ENCODE data around the gene CHERP.
"Not testable (repeated sequence)": the region's sequence is repeated elsewhere in the genome, so short reads cannot be mapped to it uniquely, and the experiment has no call there.

Gene CHERP

DNA sequence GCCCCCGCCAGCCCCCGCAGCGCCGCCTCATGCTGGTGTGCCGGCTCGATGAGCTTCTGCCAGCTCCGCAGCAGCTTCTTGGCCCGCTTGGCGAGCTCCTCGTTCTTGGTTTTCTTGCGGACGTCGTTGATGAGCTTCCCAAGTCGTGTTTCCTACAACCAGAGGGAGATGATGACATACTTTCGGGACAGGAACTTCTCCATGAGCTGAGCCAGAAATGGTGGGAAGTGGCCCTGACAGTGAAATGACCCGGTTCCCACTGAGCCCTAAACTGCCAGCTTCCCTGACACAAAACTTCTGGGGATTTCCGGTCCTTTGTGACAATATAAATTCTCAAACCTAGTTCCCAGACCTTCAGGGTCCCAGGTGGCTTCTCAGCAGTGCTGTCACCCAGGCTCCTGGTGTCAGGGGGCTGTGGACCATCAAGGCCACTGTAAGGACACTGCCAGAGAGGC lies 35.3 kb upstream of the CHERP start:
- no peak for FAIRE-seq
- DNase-seq (ENCODE audit: low spot score): no peak

DNA sequence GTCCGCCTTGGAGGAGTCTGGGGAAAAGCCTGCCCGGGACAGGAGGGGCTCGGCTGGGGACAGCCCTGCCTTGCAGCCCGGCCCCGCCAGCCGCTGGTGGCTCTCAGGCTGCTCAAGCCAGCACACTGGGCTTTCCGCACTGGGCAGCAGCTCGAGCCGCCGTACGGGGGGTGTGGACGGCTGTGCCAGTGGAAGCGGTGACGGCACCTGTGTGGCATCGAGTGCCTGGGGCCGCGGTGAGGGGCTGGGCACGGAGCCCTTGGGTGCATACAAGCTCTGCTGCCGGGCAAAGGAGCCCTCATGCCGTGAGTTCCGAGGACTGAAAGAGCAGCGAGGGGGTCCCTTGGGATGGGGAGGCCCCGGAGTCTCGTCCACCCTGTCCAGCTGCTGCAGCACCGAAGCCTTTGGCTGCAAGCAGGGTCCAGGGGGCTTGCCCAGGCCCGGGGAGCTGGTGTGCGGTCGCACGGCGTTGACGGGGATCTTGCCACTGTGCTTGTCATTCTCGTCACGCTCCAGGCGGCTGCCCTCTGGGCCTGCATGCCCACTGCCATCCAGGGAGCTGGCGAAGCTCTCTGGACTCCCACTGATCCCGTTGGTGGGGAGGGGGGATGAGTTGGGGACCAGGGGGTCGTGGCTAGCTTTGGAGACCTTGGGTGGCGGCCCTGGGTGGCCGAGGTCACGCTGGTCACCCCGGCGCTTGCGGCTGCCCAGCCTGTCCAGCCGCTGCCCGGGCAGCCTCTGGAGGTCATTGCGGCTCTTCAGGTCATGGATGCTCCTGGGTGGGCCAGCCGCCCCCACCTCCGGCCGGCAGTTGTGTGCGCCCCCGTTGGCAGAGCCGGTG lies 34.7 kb upstream of the CHERP start:
- DNase-seq (ENCODE audit: low spot score): no peak
- no peak for FAIRE-seq

DNA sequence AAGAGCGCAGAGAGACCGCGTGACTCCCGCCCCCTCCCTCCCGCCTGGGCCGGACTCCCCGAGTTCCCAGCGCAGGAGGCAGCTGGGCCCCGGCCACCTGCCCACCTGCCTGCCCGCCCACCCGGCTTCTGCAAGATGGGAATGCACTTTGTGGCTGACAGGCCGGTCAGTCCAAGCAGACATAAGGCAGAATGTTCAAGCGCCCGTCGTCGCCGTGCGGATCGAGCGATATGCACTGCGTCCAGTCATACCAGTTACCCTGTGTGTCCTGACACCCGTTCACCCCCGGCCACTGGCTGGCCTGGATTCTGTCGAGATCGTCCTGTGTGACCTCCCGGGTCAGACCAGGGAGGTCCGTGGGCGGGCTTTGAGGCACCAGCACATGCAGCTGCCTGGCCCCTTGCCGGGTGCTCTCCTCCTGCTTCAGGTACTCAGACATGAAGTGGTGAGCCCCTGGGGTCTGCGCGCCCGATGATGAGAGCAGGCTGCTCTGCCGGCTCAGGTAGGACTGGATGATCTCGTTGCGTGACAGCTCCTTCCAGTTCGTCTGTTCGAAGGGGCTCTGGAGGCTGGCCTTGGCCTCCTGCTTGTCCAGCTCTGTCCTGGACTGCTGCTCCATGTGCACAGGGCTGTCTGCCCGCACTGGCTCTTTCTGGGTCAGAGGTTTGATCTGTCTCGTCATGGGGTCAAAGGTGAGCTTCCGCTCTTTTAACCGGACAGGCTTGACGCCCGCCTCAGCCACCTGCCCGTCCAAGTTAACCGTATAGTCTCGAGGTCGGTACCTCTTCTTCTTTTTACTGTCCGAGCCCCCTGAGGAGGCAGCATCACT lies 33.8 kb upstream of the CHERP start:
- FAIRE-seq: no peak

DNA sequence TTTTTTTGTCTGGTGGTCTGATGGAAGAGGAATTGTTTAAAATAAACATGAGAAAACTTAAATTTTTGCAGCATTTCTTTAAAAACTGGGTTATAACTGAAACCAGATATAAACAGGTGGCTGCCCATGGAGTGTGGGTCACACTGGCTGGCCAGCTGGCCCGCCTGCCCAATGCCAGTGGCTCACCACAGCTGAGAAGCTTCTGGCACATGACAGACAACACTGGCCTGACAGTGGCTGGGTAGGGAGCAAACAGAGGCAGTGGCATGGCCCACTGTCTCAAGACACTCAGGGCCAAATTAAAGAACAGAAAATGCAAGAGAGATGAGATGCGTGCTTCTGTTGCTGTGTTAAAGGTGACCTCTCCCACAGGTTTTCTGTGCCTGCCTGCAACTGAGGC lies 33.0 kb upstream of the CHERP start:
- DNase-seq (ENCODE audit: low spot score) (no peak), FAIRE-seq (no peak)

More for the DNA sequence above, 33.8 kb upstream of the CHERP start:
- no peak for DNase-seq (ENCODE audit: low spot score)

DNA sequence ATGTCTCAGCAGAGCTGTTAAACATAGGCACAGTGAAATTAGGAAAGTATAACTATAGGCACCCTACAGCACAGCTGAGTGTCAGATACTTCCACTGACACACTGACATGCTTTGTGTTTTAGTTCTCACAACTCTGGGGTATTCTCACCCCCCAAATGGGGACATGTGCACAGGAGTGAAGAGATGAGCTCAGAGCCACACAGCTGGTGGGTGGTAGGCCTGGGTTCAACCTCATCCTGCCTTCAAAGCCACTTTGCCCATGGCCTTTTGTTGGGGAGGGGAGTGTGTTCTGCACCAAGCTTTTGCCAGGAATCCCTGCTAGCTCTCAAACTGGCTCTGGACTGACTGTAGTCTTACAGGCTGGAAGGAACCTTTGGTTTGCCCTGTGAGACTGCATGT lies 31.7 kb upstream of the CHERP start:
- DNase-seq (ENCODE audit: low spot score) (no peak), FAIRE-seq (no peak)

DNA sequence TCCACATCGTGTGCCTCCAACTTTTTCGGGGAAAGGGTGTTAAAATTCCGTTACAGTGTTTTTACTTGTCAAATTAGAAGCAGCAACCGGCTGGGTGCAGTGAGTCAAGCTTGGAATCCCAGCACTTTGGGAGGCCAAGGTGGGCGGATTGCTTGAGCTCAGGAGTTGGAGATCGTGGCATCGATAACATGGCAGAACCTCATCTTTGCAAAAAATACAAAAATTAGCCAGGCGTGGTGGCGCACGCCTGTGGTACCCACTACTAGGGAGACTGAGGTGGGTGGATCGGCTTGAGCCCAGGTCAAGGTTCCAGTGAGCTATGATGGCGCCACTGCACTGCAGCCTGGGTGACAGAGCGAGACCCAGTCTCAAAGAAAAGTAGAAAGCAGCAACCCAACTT lies 31.1 kb upstream of the CHERP start:
- DNase-seq (ENCODE audit: low spot score): no peak
- no peak for FAIRE-seq

DNA sequence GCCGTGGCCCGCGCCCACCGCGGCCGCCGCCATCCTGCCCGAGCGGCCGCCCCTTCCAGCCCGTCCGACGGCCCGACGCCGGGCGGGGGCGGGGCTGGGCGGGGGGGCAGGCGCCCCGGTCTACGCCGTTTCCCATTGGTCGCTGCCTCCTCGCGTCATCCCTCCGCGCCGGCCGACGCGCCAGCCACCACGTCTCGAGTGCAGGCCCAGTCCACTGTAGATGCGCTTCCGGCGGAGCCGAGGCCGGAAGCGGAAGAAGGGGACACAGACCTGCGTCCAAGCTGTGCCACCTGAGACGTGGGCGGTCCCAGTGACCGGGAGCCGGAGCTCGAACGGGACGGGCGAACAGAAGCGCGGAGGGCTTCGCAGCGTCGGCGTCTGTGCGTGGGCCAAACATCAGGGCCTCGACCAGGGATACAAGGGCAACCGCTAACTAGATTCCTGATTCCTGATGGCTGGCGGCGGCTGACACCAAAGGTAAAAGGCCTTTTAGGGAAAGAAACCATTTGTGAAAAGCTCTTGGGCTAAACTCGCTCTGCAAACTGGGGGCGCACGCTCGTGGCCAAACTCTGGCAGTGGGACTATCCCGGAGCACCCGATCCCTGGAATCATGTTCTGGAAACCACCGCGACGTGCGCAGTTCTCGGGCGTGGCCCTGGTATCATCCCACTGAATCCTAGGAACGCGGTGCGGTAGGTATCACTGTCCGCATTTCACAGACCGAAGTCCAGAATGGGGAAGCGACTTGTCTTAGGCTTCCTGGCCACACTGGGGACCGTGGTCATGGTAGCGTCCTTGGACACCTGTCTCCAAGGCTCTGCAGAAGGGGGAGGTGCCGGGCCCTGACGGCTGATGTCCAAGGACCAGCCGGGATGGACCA lies 30.3 kb upstream of the CHERP start, which contains the start of gene SLC35E1:
SLC35E1 (minus strand) TSS at position 84 of the 880 bp plus-strand sequence; CDS start at position 33, 51 bp downstream.
- peak; percentile 82 for FAIRE-seq
- peak; percentile 96 for DNase-seq (ENCODE audit: low spot score)

DNA sequence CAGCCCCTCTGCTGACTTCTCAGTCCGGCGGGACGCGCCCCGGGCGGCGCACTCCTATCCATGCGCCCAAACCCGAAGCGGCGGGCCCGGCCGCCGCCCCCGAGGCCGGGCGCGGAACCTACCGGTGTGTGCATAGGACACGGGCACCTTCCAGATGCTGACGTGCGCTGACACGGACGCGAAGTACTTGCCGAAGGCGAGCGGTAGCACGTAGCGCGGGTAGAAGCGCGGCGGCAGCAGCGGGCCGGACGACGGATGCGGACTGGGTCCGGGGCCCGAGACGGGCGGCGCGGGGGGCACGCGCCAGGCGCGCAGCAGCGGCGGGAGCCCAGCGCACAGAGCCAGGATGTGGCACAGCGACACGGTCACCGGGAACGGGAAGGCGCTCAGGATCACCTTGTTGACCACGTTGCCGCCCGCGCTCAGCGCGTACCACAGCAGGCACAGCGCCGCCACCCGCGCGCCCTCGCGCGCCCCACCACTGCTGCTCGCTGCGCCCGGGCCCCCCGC lies 29.6 kb upstream of the CHERP start:
- DNase-seq (ENCODE audit: low spot score): peak; percentile 9
- no peak for FAIRE-seq

DNA sequence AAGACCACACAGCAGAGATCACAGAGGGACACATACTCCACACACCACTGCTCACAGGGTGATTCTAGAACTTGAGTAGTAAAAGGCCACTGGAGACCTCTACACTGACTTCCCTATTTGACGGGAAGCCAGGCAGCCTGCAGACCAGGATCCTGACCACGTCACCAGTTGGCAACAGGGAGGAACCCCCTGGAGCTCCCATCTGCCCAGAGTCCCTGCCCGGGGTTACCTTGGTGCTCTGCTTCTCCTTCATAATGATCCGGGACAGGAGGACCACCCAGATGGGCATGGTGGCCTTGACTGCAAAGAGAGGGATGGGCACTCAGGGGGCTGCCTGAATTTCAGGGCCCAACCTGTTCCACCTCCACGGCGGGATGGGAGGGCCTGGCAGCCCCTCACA lies 29.0 kb upstream of the CHERP start:
- FAIRE-seq: no peak
- DNase-seq (ENCODE audit: low spot score): no peak

DNA sequence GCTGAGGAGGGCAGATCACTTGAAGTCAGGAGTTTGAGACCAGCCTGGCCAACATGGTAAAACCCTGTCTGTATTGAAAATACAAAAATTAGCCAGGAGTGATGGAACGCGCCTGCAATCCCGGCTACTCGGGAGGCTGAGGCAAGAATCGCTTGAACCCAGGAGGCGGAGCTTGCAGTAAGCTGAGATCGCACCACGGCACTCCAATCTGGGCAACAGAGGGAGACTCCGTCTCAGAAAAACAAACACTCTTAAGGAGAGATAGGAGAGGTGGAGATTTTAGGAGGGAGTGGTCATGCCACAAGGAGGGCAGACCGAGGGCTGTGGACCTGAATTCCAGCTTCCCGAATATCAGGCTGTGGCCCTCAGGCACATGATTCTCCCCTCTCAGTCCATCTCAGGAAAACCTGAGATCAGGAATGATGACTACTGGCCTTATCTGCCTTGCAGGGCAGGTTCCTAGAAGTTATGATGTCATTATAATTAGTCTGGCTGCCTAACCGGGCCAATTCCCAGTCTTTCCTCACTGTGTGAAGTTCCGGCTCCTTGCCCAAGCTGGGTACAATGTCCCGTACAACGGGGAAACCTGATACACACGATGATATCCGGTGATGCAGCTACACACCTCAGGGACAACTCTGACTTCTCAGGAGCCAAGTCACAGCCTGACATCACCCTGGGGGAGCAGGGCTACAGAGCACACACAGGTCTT lies 27.5 kb upstream of the CHERP start:
- FAIRE-seq: no peak
- no peak for DNase-seq (ENCODE audit: low spot score)

DNA sequence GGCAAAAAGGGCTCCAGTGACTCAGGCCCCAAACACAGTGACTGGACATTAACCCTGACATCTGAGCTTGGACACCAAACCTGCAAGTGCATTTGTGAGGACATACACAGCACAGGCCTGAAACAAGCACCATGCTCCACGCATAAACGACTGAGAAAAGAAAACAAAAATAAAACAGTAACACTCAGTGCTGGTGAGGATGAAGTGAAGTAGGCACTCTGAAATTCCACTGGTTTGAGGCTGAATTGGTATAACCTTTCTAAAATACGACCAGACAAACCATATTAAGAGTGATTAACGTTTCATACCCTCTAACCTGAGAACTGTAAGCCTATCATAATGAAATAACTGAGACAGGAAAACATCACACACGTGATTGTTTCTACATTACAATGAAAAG lies 24.5 kb upstream of the CHERP start:
- FAIRE-seq: no peak
- no peak for DNase-seq (ENCODE audit: low spot score)

DNA sequence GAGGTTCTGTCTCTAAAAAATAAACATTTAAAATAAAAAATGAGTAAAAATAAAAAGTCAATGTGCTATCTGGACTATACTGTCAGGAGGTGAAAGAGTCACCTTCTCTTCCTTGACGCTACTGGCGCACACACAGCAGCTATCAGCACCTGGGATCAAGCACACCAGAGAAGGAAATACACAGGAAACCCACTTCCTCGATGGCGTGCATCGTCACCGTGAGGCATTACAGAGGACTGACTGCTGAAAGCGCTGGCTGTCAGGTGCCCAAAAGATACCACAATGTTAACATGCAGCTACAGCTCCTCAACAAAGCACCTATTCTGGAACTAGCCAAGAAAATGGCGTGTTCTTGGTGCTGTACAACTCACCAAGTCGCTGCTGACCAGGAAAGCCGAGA lies 23.9 kb upstream of the CHERP start:
- FAIRE-seq: no peak
- no peak for DNase-seq (ENCODE audit: low spot score)

DNA sequence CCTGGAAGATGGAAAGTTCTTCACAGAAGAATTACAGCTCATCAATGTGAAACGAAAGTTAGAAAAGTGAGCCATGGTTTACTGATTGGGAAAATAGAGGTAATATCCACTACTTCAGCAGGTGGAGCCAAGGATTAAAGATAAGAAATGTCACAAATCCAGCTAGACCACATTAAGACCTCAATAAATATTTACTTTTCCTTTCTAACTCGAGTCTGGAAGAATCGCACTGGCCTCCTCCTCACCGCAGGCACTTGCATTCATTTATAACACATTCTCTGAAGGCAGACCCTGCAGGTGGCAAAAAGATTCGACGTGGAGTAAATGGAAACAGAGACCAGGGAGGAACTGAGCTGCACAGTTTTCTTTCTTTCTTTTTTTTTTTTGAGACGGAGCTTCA lies 22.6 kb upstream of the CHERP start:
- no peak for DNase-seq (ENCODE audit: low spot score)
- FAIRE-seq: no peak

DNA sequence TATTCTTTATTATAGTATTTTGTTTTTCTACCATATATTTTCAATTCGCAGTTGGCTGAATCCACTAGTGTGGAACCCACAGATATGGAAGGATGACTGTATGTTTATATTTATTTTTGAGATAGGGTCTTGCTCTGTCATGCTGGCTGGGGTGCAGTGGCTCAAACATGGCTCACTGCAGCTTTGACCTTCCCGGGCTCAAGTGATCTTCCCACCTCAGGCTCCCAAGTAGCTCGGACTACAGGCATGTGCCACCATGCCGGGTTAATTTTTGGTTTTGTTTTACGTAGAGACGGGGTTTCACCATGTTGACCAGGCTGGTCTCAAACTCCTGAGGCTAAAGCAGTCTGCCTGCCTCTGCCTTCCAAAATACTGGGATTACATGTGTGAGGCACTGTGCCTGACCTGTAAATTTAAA lies 20.4 kb upstream of the CHERP start:
- DNase-seq (ENCODE audit: low spot score) (no peak), FAIRE-seq (no peak)

DNA sequence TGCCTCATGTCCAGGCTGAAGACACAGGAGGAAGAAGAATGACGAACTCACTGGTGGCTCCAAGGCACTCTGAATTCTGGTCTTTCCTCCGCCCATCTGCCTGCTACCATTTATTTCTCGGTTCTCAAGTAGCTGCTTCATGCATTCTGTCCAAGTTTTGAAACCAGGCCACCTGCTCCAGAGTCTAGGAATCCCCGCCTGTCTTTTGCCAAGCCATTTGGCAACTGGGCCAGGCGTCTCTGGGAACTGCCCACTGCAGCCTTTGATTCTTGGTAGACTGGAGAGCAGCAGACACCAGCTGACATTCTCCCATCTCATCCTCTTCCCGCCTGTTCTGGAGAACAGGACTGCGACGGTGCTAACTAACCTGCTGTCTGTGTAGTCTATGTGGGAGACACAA lies 19.1 kb upstream of the CHERP start:
- no peak for DNase-seq (ENCODE audit: low spot score)
- FAIRE-seq: no peak

DNA sequence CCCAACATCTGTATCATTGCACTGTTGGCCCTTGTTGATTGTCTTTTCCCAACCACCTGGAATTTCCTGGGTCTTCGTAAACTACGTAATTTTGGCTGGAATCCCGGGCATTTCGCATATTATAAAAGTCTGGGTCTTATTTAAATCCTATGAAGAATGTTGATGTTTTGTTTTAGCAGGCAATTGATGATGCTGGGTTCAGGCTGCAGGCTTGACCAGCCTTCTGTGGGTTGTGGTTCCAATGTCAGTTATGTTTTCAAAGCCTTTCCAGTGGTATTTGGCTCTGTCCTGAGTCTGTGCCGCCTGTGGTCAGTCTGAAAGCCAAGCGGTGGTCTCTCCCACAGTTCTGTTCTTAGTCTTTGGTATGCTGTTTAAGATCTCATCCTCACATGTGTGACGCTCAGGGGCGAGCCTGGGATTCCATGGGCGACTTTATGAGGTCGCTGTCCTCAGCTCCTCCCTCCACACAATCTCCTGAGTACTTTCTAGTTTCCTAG lies 17.6 kb upstream of the CHERP start:
- FAIRE-seq (no peak), DNase-seq (ENCODE audit: low spot score) (no peak)

DNA sequence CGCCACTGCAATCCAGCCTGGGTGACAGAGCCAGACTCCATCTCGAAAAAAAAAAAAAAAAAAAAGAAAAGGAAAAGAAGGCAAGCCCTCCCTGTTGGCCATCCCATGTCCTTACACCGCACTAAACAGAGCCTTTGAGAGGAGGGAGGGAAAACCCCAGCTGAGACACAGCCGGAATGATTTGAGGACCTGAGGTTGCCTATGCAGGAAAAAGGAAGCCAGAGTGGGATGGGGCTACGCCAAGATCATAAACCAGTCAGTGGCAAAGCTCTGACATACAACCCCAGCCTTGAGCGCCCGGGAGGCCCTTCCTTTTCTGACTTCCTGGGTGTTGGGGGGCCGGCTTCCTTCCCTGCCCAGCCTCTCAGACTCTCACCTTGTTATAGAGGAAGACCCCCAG lies 12.5 kb upstream of the CHERP start:
- no peak for DNase-seq (ENCODE audit: low spot score)
- no peak for FAIRE-seq

DNA sequence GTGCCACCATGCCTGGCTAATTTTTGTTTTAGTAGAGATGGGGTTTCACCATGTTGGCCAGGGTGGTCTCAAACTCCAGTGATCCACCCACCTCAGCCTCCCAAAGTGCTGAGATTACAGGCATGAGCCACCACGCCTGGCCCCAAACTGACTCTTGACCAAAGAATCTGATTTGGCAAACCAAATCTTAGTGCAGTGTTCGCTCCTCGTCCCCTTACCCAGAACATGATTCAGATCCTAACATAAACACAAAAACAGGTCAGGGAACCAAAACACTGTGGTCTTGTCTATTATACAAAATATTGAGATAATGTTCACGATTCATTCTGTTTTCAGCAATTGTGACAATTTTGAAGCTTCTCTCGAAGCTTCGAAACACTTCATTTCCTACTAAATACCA lies 9.7 kb upstream of the CHERP start:
- not testable (repeated sequence) for FAIRE-seq; DNase-seq (ENCODE audit: low spot score)

DNA sequence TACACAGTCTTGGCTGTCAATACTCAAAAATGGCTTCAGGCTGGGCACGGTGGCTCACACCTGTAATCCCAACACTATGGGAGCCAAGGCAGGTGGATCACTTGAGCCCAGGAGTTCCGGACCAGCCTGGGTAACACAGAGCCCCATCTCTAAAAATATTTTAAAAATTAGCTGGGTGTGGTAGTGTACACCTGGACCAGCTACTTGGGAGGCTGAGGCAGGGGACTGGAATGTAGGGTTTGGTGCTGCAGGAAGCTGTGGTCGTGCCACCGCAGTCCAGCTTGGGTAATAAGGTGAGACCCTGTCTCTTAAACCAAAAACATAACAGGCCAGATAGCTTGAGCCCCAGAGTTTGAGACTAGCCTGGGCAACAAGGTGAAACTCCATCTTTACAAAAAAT lies 6.7 kb upstream of the CHERP start:
- FAIRE-seq (no peak), DNase-seq (ENCODE audit: low spot score) (no peak)

DNA sequence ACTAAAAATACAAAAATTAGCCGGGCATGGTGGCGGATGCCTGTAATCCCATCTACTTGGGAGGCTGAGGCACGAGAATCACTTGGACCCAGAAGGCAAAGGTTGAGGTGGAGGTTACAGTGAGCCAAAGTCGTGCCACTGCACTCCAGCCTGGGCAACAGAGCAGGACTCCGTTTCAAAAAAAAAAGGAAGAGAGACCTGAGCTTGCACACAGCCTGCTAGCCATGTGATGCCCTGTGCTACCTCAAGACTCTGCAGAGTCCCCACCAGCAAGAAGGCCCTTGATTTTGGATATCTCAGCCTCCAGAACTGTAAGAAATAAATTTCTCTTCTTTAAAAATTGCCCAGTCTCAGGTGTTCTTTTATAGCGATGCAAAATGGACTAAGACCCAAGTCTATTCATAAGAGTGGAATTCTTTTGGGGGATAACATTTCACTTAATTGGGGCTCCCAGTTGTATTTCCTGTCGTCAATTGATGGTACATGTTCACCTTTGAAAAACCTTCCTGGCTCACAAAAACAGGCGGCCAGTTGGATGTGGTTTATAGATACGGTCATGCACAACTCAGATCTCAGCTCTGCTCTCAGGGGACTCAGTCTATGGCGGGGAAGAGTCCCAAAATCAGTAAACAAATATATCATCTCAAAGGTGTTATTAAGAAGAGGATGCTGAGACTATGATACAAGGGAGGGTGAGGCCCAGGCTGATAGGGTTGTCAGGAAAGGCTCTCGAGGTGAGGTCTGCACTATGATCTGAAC lies 2.4 kb upstream of the CHERP start:
- FAIRE-seq: no peak
- DNase-seq (ENCODE audit: low spot score): no peak
